HG03280 (cell line): ENCODE measurements around the gene PARP15.
"Not testable (repeated sequence)": the region's sequence is repeated elsewhere in the genome, so short reads cannot be mapped to it uniquely, and the experiment has no call there.

Source experiments
- ATAC-seq: cut with Tn5 transposase; IDR thresholded peaks from one replicate; pipeline ENCODE4 v1.9.1; 2021; ENCODE audit warnings: mild to moderate bottlenecking, moderate library complexity; ENCODE audit not compliant: unreplicated experiment

PARP15 gene

DNA sequence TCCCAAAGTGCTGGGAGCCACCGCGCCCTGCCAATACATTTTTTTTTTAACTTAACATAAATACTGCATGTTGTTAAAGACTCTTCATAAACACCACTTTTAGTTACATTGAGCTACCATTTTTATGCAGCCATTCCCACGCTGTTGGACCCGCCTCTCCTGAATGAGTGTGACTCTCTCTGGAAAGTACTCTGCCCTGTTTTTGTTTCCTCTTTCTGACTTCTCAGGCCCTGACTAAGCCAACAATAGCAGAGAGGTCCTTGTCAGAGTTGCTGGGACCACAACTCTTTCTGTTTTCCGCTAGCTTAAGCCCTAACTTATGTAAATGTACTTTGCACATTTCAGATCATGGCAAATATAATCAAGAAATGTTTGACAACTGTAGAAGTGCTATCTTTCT lies 35.2 kb downstream of the PARP15 start:
- ATAC-seq = no peak

DNA sequence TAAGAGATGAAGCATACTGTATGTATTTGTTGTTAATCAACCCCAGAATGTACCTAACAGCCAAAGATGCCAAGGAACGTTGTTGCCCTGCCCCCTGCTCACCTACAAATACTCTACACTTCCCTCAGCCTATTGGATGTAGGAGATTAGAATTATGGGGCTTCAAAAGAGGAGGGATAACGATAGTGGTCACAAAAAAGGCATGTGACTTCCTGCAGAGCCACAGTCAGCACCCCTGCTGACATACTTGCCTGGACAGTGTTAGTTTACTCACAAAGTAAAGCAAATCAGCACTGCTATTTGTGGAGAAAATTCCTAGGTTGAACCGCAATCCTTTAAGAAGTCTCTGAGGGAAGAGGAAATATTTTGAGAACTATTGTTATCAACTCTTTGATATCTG lies 37.9 kb downstream of the PARP15 start:
- ATAC-seq = no peak

DNA sequence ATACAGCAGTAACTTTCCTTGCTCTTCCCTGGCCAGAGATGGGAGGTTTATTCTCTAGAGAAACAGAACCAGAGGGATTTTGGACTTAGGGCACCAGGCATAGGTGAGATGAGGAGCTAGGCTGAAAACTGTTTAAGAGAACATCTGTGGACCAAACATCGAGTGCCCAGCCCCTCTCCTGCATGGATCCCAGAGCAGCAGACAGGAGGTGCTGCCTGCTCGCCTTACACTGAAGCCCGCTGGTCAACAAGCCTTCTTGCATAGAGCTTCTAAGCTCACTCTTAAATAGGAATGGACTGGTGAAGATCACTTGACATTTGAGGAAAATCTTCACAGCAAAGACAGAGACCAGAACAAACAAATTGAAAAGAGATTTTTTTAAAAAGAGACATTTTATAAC lies 41.2 kb downstream of the PARP15 start:
- no peak for ATAC-seq

DNA sequence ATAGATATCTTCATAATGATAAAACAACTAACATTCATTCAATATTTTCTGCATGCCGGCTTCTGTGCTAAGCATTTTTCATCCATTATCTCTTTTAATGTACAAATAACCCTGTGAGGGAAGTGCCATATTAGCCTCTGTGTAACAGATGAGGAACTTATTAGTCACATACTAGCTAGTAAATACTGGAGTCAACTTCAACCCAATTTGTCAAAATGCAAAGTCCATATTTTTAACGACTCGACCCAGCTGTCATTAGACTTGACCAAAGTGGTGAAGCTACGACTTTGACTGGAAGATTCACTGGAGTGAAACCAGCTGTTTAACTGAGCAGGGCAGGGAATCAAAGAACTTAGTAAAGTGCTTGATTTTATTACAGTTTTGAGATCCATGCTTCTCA lies 41.6 kb downstream of the PARP15 start:
- ATAC-seq = no peak

DNA sequence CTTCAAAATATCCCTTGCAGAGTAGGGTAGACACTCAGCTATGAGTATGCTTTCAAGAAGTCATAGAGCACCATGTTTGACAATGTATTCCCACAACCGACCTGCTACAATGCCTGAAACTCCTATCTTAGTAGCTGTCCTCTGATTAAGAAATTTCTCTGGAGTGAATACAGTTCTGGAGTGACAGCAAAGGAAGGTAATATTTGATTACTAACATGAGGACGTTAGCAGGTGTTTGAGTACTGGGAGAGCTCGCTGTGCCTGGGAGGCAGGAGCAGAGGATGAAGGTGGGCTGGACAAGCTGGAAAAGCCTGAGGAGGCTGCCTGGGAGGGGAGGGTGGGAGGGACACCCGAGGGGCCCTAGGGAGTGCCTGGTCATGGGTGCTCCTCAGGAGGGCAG lies 42.9 kb downstream of the PARP15 start:
- ATAC-seq = no peak

DNA sequence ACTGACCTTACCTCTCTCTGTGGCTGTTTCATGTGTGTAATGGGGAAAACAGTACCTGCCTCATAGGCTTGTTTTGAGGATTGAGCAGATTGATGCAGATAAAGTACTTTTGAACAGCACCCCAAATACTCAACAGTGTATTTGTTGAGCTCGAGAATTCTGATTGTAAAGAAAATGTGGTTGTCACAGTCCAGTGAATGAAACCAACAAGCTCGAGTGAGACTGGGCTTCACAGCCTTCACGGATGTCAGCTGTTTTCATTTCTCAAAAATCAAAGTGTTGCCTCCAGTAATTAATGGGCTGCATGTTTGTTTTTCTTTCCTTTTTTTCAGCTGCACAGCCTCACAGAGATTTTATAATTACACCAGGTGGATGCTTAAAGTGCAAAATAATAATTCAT lies 43.7 kb downstream of the PARP15 start:
- ATAC-seq = no peak

DNA sequence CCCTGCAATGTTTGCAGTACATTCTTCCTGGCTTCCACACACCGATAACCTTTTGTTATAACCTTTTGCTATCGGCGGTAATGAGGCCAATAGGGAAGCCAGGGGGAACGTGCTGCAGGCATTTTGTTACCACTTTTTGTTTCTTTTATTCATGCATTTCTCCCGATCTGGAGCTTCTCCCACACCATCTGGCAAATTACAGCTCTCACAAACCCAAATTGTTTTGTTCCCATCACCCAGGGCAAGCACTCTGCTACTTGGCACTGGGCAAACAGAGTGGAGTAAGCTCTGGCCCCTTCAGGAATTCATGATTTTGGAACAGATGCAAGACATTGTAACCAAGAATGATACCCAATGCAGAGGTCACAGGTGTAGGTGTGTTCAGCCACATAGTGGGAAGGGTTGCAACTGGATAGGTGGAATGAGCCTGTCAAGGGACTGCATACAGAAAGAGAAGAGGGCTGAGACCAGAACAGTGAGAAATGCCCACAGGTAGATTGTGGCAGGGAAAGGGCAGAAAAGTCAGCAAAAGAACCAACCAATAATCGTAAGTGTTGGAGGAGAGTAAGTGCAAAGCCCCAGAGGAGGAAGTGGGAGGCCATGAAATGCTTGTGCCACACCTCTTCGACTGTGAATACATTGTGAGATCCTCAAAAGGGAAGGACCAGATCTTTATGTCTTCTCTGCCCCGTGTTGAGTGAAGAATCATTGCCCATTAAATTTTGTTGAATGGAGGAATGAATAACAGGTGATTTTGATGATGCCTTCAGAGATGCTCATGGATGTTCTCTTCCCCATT lies 45.8 kb downstream of the PARP15 start:
- no peak for ATAC-seq

DNA sequence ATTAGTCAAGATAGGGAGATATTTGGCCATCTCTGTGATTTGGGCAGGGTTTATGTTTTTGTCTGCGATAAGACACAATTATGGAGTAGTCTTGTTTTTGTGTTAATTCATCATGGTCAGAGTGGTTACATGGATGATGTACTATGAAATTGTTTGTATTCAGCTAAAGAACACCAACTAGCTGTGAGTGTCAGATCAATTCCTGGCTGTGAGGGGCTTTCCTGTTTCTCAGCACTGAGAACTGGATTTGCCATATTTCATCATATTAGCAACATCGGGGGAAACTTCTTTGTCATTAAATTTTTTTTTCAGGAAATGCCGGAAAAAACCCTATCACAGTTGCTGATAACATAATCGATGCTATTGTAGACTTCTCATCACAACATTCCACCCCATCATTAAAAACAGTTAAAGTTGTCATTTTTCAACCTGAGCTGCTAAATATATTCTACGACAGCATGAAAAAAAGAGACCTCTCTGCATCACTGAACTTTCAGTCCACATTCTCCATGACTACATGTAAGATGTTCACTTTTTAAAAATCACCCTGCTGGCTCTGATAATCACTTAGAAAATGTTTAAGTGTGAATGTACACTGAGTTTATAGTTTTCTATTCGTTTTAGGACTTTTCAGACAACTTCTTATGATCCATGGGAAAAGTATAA lies 49.2 kb downstream of the PARP15 start:
- ATAC-seq = no peak

DNA sequence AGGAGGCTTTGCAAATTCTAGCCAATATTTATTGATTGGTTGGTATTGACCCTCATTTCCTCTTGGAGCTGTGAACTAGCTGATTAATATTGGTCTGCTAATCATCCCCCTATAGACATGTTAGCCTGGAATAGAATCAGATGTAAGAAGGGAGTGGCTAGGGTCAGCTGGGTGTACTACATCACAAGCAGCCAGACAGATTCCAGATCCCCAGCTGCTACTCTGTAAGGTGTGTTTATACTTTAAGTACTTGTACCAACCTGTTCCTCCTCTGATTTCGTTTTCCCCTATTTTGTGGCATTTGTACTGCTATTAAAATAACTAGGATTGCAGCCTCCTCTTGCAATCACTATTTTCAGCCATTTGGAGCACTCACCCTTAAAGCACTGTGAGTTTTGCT lies 49.9 kb downstream of the PARP15 start:
- no peak for ATAC-seq

DNA sequence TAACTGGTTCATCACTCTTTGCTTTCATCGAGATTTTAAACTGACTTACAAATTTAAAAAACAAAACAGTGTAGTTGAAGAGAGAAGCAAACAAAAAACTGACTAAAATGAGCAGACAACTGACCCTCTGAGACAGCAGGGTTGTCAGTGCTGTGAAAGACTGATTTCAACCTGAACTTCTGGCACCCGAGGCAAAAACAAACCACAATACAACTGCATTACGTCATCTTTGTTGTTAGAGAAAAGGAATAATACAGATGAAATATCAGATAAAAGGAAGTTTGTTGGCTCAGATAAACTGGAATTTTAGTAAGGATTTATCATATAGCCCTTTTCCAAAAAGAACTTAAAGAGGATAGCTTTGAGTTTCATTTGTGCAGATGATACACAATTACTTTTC lies 51.1 kb downstream of the PARP15 start:
- ATAC-seq = no peak

DNA sequence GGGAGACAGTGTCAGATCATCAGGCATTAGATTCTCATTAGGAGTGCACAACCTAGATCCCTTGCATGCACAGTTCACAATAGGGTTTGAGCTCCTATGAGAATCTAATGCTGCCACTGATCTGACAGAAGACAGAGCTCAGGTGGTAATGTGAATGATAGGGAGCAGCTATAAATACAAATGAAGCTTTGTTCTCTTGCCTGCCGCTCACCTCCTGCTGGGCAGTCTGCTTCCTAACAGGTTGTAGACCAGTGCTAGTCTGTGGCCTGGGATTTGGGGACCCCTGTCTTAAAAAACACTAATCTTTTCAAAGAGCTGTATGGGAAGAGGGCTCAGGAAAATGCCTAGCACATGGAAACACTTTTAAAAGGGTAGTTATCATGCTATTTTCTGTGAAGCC lies 52.3 kb downstream of the PARP15 start:
- ATAC-seq = no peak

DNA sequence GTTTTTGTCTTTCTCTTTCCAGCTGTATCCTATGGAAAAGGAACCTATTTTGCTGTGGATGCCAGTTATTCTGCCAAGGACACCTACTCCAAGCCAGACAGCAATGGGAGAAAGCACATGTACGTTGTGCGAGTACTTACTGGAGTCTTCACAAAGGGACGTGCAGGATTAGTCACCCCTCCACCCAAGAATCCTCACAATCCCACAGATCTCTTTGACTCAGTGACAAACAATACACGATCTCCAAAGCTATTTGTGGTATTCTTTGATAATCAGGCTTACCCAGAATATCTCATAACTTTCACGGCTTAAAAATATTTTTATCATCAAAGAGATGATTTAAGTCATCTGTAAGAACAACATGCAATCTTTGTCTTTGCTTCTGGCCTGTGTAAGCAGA lies 58.3 kb downstream of the PARP15 start:
- ATAC-seq = no peak

DNA sequence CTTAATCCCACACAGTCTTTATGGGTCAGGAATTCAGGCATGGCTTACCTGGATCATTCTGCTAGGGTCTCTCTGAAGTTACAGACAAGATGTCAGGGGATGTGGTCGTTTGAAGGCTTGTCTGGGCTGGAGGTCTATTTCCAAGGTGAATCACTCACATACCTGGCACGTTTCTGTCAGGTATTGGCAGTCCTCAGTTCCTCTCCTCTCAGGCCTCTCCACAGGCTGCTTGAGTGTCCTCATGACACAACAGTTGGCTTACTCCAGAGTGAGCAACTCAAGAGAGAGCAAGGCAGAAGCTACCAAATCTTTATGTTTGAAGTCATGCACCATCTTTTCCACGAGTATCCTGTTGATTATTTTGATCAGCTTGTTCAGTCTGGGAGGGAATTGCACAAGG lies 59.2 kb downstream of the PARP15 start:
- no peak for ATAC-seq

DNA sequence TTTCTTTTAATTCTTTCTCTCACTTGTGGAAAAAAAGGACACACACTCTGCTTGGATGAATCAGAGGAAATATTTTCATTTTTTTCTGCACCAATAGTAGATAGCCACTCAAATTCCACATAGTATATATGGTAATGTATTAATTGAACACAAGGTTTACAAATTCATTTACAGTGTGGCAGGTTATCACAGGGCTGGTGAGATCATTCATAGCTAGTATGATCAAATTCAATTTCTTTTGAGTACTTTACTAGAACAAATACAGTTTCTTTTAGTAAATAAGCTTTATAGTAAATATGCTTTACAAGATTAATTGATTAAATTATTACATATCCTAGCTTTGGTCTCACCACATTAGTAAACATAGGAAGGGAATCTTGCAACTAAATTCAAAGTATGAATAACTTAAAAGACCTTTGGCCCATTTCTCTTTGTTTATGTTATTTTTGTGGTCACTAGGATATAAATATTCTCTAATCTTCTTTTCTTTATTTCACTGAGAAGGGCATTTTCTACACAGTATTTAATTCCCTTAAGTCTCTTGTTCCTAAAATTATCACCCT lies 63.1 kb downstream of the PARP15 start:
- ATAC-seq = no peak

DNA sequence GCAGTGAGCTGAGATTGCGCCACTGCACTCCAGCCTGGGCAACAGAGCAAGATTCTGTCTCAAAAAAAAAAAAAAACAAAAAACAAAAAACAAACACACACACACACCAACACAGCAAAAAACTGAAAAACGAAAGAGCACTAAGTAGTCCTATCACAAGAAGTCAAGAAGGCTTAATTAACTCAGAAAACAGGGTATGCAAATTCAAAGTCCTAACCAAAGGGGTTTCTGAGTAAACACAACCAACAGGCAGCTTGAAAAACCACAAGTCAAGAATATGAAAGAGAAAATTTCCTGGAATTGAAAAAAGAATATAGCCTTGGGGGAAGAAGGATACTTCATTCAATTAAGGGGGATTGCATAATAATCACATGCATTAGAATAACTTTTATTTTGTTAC lies 65.5 kb downstream of the PARP15 start:
- peak; percentile 86 for ATAC-seq

DNA sequence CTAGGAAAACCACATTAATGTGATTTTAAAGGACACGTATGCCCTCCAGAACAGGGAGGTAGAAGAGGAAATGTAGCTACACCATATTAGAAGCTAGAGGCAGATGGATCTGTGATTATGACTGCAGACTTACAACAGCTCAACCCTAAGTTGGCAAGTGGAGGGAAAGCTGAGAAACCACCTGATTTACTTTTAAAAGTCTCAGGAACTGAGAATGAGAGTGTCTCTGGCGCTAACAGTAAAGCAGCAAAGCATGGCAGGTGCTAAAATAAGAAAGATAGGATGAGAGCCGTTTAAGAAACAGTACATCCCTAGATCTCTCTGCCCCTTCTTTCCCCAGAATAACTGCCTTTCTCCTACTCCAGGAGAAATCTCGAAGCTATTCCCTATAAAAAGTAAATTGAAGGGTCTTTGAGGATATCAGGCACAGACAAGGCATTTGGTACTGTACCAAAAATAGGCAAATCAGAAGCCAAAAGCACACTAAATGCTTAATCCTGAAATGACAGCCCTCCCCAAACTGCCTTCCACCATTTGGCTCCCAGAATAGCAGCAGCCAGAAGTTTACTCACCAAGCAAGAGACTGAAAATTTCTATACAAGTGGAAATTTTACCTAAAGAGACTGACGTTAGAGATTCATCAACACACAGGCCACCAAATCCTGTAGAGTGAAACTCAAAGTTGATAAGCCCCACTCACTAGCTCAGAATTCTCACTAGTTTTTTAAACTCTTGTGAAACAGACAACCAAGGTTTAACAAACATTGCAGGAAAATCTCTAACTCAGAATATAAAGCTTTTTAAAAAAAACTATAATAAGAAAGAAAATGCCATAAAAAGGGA lies 68.9 kb downstream of the PARP15 start:
- ATAC-seq = no peak

DNA sequence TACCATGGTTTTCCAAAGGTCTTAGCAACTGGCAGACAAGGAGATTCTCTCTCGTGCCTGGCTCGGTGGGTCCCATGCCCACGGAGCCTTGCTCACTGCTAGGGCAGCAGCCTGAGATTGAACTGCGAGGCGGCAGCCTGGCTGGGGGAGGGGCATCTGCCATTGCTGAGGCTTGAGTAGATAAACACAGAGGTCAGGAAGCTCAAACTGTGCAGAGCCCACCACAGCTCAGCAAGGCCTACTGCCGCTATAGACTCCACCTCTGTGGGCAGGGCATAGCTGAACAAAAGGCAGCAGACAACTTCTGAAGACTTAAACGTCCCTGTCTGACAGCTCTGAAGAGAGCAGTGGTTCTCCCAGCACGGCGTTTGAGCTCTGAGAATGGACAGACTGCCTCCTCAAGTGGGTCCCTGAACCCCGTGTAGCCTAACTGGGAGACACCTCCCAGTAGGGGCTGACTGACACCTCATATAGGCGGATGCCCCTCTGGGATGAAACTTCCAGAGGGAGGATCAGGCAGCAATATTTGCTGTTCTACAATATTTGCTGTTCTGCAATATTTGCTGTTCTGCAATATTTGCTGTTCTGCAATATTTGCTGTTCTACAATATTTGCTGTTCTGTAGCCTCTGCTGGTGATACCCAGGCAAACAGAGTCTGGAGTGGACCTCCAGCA lies 73.9 kb downstream of the PARP15 start:
- not testable (repeated sequence) for ATAC-seq

DNA sequence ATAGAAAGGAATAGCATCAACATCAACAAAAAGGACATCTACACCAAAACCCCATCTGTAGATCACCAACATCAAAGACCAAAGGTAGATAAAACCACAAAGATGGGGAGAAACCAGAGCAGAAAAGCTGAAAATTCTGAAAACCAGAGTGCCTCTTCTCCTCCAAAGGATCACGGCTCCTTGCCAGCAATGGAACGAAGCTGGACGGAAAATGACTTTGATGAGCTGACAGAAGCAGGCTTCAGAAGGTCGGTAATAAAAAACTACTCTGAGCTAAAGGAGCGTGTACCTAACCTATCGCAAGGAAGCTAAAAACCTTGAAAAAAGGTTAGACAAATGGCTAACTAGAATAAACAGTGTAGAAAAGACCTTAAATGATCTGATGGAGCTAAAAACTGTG lies 74.5 kb downstream of the PARP15 start:
- ATAC-seq = not testable (repeated sequence)

DNA sequence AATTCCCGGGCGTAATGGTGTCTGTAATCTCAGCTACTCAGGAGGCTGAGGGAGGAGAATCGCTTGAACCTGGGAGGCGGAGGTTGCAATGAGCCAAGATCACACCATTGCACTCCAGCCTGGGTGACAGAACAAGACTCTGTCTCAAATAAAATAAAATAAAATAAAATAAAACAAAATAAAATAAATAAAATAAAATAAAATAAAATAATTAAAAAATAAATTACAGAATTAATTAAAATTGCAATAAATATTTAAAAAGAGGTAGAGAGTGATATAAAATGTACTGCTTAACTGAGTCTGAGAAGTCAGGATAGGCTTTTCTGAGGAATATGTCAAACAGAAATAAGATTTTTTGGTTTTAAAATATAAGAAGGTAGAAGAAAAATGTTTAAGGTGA lies 80.9 kb downstream of the PARP15 start:
- ATAC-seq = not testable (repeated sequence)

DNA sequence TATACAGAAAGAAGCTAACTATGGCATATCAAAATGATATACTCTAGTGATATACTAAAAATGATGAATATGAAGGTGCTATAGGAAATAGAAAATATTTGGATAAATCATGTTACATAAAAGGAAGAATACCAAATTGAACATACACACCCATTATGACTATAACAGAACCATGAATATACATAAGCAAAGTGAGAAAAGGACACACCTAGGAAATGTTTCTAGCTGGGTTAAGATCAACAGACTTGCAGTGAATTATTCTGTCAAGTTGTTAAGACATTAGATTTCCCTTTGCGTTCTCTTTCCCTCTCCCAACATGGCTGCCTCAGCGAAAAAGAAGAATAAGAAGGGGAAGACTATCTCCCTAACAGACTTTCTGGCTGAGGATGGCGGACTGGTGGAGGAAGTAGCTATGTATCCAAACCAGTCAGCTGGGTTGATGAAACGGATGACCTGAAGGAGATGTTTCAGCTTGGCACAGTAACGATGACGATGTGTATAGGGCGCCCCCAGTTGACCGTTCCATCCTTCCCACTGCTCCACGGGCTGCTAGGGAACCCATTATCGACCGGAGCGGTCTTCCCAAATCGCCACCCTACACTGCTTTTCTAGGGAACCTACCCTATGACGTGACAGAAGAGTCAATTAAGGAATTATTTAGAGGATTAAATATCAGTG lies 83.0 kb downstream of the PARP15 start:
- ATAC-seq = no peak
